ENCODE results near the gene PDS5B.

The PDS5B gene

GRCh38 chr13:32624441-32624840 lies 38.2 kb downstream of the PDS5B start (continued):
- TF ChIP-seq ZBTB44 (tag by site-specific recombination; IDR thresholded peaks at IDR 0.05), result no peak

GRCh38 chr13:32627793-32628192 lies 41.5 kb downstream of the PDS5B start:
- H3K36me3 ChIP-seq (ENCODE audit: control insufficient read depth in 2 of 2, insufficient read depth in 1 of 2, low read length in 2 of 2), result no peaks in the 10 kb centered on the region
- CTCF ChIA-PET, result no interaction called here
- TF ChIP-seq ZNF585B (tag by site-specific recombination; IDR thresholded peaks at IDR 0.05), result no peak
- no peak for TF ChIP-seq CTCF (tag by site-specific recombination; IDR thresholded peaks at IDR 0.05)
- no peak for TF ChIP-seq SETDB1 (IDR thresholded peaks at IDR 0.05; ENCODE audit: insufficient read length, low read length)
- no peak for TF ChIP-seq ZFP3 (tag by site-specific recombination; IDR thresholded peaks at IDR 0.05; ENCODE audit: low read depth)
- no peak overlapping the region for H3K27ac ChIP-seq (ENCODE audit: extremely low read depth, low read depth, low read length)
- no peaks in the 10 kb centered on the region for H3K9me3 ChIP-seq (ENCODE audit: control insufficient read depth, insufficient read depth, low read depth, low read length)
- H3K4me1 ChIP-seq (ENCODE audit: control insufficient read depth, insufficient read depth, low read length), result no peaks in the 10 kb centered on the region
- POLR2A ChIA-PET, result no interaction called here
- H3K4me3 ChIP-seq (ENCODE audit: low read depth, low read length), result no peak overlapping the region

- ChIA-PET CTCF (interaction anchor here (0.7 to 1.7 kb wide), 3 partner anchors 10 to 58 kb away, joined by 3 to 5 read pairs (median 4); no protein-coding TSS in a partner anchor), POLR2A (no interaction called here)
- TF ChIP-seq ZNF521 (tag by site-specific recombination; IDR thresholded peaks at IDR 0.05) (no peak), YY1 (tag by site-specific recombination; IDR thresholded peaks at IDR 0.05) (no peak)
- TF ChIP-seq, protein P1, sequence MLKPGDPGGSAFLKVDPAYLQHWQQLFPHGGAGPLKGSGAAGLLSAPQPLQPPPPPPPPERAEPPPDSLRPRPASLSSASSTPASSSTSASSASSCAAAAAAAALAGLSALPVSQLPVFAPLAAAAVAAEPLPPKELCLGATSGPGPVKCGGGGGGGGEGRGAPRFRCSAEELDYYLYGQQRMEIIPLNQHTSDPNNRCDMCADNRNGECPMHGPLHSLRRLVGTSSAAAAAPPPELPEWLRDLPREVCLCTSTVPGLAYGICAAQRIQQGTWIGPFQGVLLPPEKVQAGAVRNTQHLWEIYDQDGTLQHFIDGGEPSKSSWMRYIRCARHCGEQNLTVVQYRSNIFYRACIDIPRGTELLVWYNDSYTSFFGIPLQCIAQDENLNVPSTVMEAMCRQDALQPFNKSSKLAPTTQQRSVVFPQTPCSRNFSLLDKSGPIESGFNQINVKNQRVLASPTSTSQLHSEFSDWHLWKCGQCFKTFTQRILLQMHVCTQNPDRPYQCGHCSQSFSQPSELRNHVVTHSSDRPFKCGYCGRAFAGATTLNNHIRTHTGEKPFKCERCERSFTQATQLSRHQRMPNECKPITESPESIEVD (tag by site-specific recombination; IDR thresholded peaks at IDR 0.05), result 0 out of 2 replicates have a peak, but pooled peaks have one; percentile 21
- Histone ChIP-seq H3K9me3 (ENCODE audit: control insufficient read depth, insufficient read depth, low read depth, low read length) (no peaks in the 10 kb centered on the region), H3K36me3 (ENCODE audit: control insufficient read depth in 2 of 2, insufficient read depth in 1 of 2, low read length in 2 of 2) (no peaks in the 10 kb centered on the region), H3K4me3 (ENCODE audit: low read depth, low read length) (no peak overlapping the region), H3K4me1 (ENCODE audit: control insufficient read depth, insufficient read depth, low read length) (no peaks in the 10 kb centered on the region), H3K27ac (ENCODE audit: extremely low read depth, low read depth, low read length) (no peak overlapping the region)
These were observed 43.1 kb downstream of the PDS5B start for GRCh38 chr13:32629313-32629712.

- H3K9me3 ChIP-seq (ENCODE audit: control insufficient read depth, insufficient read depth, low read depth, low read length), result no peaks in the 10 kb centered on the region
- H3K4me1 ChIP-seq (ENCODE audit: control insufficient read depth, insufficient read depth, low read length), result no peaks in the 10 kb centered on the region
- CTCF ChIA-PET, result interaction anchor here (1.6 to 1.7 kb wide), 2 partner anchors 10 to 13 kb away, joined by 4 to 5 read pairs; no protein-coding TSS in a partner anchor
- POLR2A ChIA-PET, result no interaction called here
- H3K4me3 ChIP-seq (ENCODE audit: low read depth, low read length), result no peak overlapping the region
- H3K36me3 ChIP-seq (ENCODE audit: control insufficient read depth in 2 of 2, insufficient read depth in 1 of 2, low read length in 2 of 2), result no peaks in the 10 kb centered on the region; a peak in 1 of 3 replicates
- H3K27ac ChIP-seq (ENCODE audit: extremely low read depth, low read depth, low read length), result no peak overlapping the region
- TF ChIP-seq, protein P2, sequence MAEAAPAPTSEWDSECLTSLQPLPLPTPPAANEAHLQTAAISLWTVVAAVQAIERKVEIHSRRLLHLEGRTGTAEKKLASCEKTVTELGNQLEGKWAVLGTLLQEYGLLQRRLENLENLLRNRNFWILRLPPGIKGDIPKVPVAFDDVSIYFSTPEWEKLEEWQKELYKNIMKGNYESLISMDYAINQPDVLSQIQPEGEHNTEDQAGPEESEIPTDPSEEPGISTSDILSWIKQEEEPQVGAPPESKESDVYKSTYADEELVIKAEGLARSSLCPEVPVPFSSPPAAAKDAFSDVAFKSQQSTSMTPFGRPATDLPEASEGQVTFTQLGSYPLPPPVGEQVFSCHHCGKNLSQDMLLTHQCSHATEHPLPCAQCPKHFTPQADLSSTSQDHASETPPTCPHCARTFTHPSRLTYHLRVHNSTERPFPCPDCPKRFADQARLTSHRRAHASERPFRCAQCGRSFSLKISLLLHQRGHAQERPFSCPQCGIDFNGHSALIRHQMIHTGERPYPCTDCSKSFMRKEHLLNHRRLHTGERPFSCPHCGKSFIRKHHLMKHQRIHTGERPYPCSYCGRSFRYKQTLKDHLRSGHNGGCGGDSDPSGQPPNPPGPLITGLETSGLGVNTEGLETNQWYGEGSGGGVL (tag by site-specific recombination; IDR thresholded peaks at IDR 0.05), result no peak
These were observed 43.6 kb downstream of the PDS5B start for GRCh38 chr13:32629866-32630265.

All from HEK293 (cell line).